MM.1S (cell line): Measurements from ENCODE around the gene TCF7L2.

Experiments
- DNase-seq: peaks from one replicate; pipeline ENCODE4 v3.0.0-alpha.2; 2015
- H2AFZ ChIP-seq: fragments of 300-600 bp; sonication (generic); 2 replicates; pipeline ENCODE4 v1.6.0; 2016; ENCODE audit warnings: antibody characterized with exemption, low read length
- H3F3A ChIP-seq: fragments of 300-600 bp; sonication (generic); 2 replicates; pipeline ENCODE4 v1.6.1; 2016; ENCODE audit warnings: mild to moderate bottlenecking, antibody characterized with exemption, low read length, moderate library complexity, mixed read lengths; ENCODE audit not compliant: insufficient read depth
- H3K27ac ChIP-seq: fragments of 300-600 bp; sonication (generic); 2 replicates; pipeline ENCODE4 v1.5.1; 2016; ENCODE audit warnings: mild to moderate bottlenecking, low read length
- H3K27me3 ChIP-seq: fragments of 300-600 bp; sonication (generic); replicated peaks from 2 replicates; pipeline ENCODE4 v1.6.0; 2016; ENCODE audit warnings: low read length; ENCODE audit not compliant: insufficient read depth
- H3K36me3 ChIP-seq: fragments of 300-600 bp; sonication (generic); replicated peaks from 2 replicates; pipeline ENCODE4 v1.6.1; 2016; ENCODE audit warnings: mild to moderate bottlenecking, low read length, mixed read lengths; ENCODE audit not compliant: insufficient read depth
- H3K4me1 ChIP-seq: fragments of 300-600 bp; sonication (generic); 2 replicates; pipeline ENCODE4 v1.6.1; 2016; ENCODE audit warnings: low read length, mixed read lengths
- H3K4me2 ChIP-seq: fragments of 300-600 bp; sonication (generic); 2 replicates; pipeline ENCODE4 v1.6.0; 2016; ENCODE audit warnings: low read depth, low read length
- H3K4me3 ChIP-seq: fragments of 300-600 bp; sonication (generic); 2 replicates; pipeline ENCODE4 v1.5.1; 2016; ENCODE audit warnings: low read length, mixed read lengths
- H3K79me2 ChIP-seq: fragments of 300-600 bp; sonication (generic); 2 replicates; pipeline ENCODE4 v1.6.1; 2016; ENCODE audit warnings: mixed run types, low read length, mixed read lengths
- H3K9ac ChIP-seq: fragments of 300-600 bp; sonication (generic); 2 replicates; pipeline ENCODE4 v1.6.1; 2016; ENCODE audit warnings: low read length, mixed read lengths
- H3K9me2 ChIP-seq: fragments of 300-600 bp; sonication (generic); replicated peaks from 2 replicates; pipeline ENCODE4 v1.6.1; 2016; ENCODE audit warnings: mild to moderate bottlenecking, low read length, mixed read lengths; ENCODE audit not compliant: insufficient read depth
- H3K9me3 ChIP-seq: fragments of 300-600 bp; sonication (generic); replicated peaks from 2 replicates; pipeline ENCODE4 v1.6.1; 2016; ENCODE audit warnings: mild to moderate bottlenecking, low read length, mixed read lengths; ENCODE audit not compliant: insufficient read depth
- H4K20me1 ChIP-seq: fragments of 300-600 bp; sonication (generic); 2 replicates; pipeline ENCODE4 v1.6.1; 2016; ENCODE audit warnings: mild to moderate bottlenecking, low read length, moderate library complexity, mixed read lengths; ENCODE audit not compliant: insufficient read depth
- CTCF ChIP-seq: fragments of 300-600 bp; sonication (generic); IDR thresholded peaks from 2 replicates; pipeline ENCODE4 v1.5.1; 2016; ENCODE audit warnings: antibody characterized with exemption, low read length, mixed read lengths
- EZH2 ChIP-seq: fragments of 300-600 bp; sonication (generic); optimal IDR thresholded peaks from 2 replicates; pipeline ENCODE3; 2017; ENCODE audit warnings: low read depth, mild to moderate bottlenecking, antibody characterized with exemption, low read length, mixed read lengths
- EZH2phosphoT487 ChIP-seq: fragments of 300-600 bp; sonication (generic); IDR thresholded peaks from 2 replicates; pipeline ENCODE4 v1.6.1; 2018; ENCODE audit warnings: antibody characterized with exemption, low read length

TCF7L2 gene

GRCh38 chr10:113020475-113020753 is 70.4 kb downstream of the TCF7L2 start:
- TF ChIP-seq EZH2phosphoT487 (no peak), EZH2 (no peak), CTCF (no peak)
- Histone ChIP-seq H3K36me3 (no peaks in the 10 kb centered on the region), H3K27me3 (no peaks in the 10 kb centered on the region), H3K9me3 (no peaks in the 10 kb centered on the region), H4K20me1 (no peaks in the 10 kb centered on the region), H3F3A (no peaks in the 10 kb centered on the region), H3K9ac (no peak overlapping the region), H3K9me2 (no peaks in the 10 kb centered on the region), H3K4me3 (no peak overlapping the region), H3K27ac (no peak overlapping the region), H2AFZ (no peak overlapping the region), H3K79me2 (no peaks in the 10 kb centered on the region), H3K4me2 (no peak overlapping the region), H3K4me1 (no peaks in the 10 kb centered on the region)
- DNase-seq = no peak

GRCh38 chr10:113020838-113021237 is 70.8 kb downstream of the TCF7L2 start:
- H3K9ac ChIP-seq = no peak overlapping the region
- no peak for DNase-seq
- H3K4me1 ChIP-seq = no peaks in the 10 kb centered on the region
- H3K79me2 ChIP-seq = no peaks in the 10 kb centered on the region
- no peaks in the 10 kb centered on the region for H3K9me2 ChIP-seq
- no peaks in the 10 kb centered on the region for H3F3A ChIP-seq
- no peak overlapping the region for H3K4me3 ChIP-seq
- no peaks in the 10 kb centered on the region for H3K27me3 ChIP-seq
- no peaks in the 10 kb centered on the region for H3K9me3 ChIP-seq
- H2AFZ ChIP-seq = no peak overlapping the region
- no peak overlapping the region for H3K4me2 ChIP-seq
- H4K20me1 ChIP-seq = no peaks in the 10 kb centered on the region
- no peak overlapping the region for H3K27ac ChIP-seq
- H3K36me3 ChIP-seq = no peaks in the 10 kb centered on the region
- no peak for TF ChIP-seq EZH2phosphoT487
- no peak for TF ChIP-seq CTCF

GRCh38 chr10:113021268-113022040 is 71.4 kb downstream of the TCF7L2 start:
- TF ChIP-seq CTCF (no peak), EZH2phosphoT487 (no peak), EZH2 (no peak)
- no peaks in the 10 kb centered on the region for H3K9me3 ChIP-seq
- H3F3A ChIP-seq = no peaks in the 10 kb centered on the region
- H3K79me2 ChIP-seq = no peaks in the 10 kb centered on the region
- H3K4me3 ChIP-seq = no peak overlapping the region
- DNase-seq = no peak
- no peak overlapping the region for H2AFZ ChIP-seq
- no peaks in the 10 kb centered on the region for H3K9me2 ChIP-seq
- no peaks in the 10 kb centered on the region for H4K20me1 ChIP-seq
- H3K27ac ChIP-seq = no peak overlapping the region
- no peaks in the 10 kb centered on the region for H3K36me3 ChIP-seq
- H3K4me2 ChIP-seq = no peak overlapping the region
- no peaks in the 10 kb centered on the region for H3K4me1 ChIP-seq
- no peak overlapping the region for H3K9ac ChIP-seq
- H3K27me3 ChIP-seq = no peaks in the 10 kb centered on the region
